Duodenal mucosa (tissue), 2 donors: ENCODE data around the gene SUB1.

Experiments used
- H3K27ac ChIP-seq: one replicate; pipeline ENCODE4 v1.7.0; 2013; ENCODE audit warnings: low read depth, low read length
- H3K27me3 ChIP-seq, 2 donors: one replicate each; pipeline ENCODE4 v1.7.0; 2013; ENCODE audit warnings: low read length in 2 of 2, control low read depth in 1 of 2; ENCODE audit not compliant: insufficient read depth in 2 of 2, control insufficient read depth in 1 of 2
- H3K36me3 ChIP-seq, 2 donors: one replicate each; pipeline ENCODE4 v1.7.0; 2013; ENCODE audit warnings: low read length in 2 of 2, control low read depth in 1 of 2; ENCODE audit not compliant: insufficient read depth in 2 of 2, control insufficient read depth in 1 of 2
- H3K4me1 ChIP-seq, 2 donors: one replicate each; pipeline ENCODE4 v1.7.0; 2013; ENCODE audit warnings: low read length in 2 of 2, control low read depth in 1 of 2; ENCODE audit not compliant: insufficient read depth in 2 of 2, control insufficient read depth in 1 of 2
- H3K4me3 ChIP-seq, 2 donors: one replicate each; pipeline ENCODE4 v1.7.0; 2013; ENCODE audit warnings: low read length in 2 of 2, low read depth in 1 of 2
- H3K9ac ChIP-seq, 2 donors: one replicate each; pipeline ENCODE4 v1.7.0; 2013; ENCODE audit warnings: low read length in 2 of 2, low read depth in 1 of 2
- H3K9me3 ChIP-seq, 2 donors: one replicate each; pipeline ENCODE4 v1.7.0; 2013; ENCODE audit warnings: low read length in 2 of 2, control low read depth in 1 of 2; ENCODE audit not compliant: control insufficient read depth in 1 of 2

Gene SUB1

GRCh38 chr5:32583582-32584232, 1.6 kb upstream of the SUB1 start:
- Histone ChIP-seq H3K9me3 (no peaks in the 10 kb centered on the region), H3K27me3 (no peaks in the 10 kb centered on the region), H3K27ac (no peak overlapping the region), H3K4me1 (peaks cover 25 to 31% of the 10 kb centered on the region in 2 donors), H3K9ac (no peak overlapping the region), H3K36me3 (no peaks in the 10 kb centered on the region), H3K4me3 (peak overlapping the region; percentile 4 to 26)

GRCh38 chr5:32584646-32585045, 711 bp upstream of the SUB1 start:
- no peaks in the 10 kb centered on the region for H3K9me3 ChIP-seq
- peak overlapping the region; percentile 33 to 94 for H3K4me3 ChIP-seq
- H3K27me3 ChIP-seq, result no peaks in the 10 kb centered on the region
- H3K27ac ChIP-seq, result no peak overlapping the region
- peaks cover 5% of the 10 kb centered on the region in 2 donors for H3K36me3 ChIP-seq
- H3K9ac ChIP-seq, result no peak overlapping the region
- peaks cover 25 to 31% of the 10 kb centered on the region in 2 donors for H3K4me1 ChIP-seq

GRCh38 chr5:32585122-32585445, 273 bp upstream of the SUB1 start:
- Histone ChIP-seq H3K9me3 (no peaks in the 10 kb centered on the region), H3K9ac (peak overlapping the region in 1 of 2 donors; percentile 90), H3K4me1 (peaks cover 25 to 31% of the 10 kb centered on the region in 2 donors), H3K36me3 (peaks cover 5 to 7% of the 10 kb centered on the region in 2 donors), H3K27ac (peak overlapping the region; percentile 98), H3K27me3 (no peaks in the 10 kb centered on the region), H3K4me3 (peak overlapping the region; percentile 94 to 95)

GRCh38 chr5:32586276-32586599, 881 bp downstream of the SUB1 start:
- H3K27ac ChIP-seq, result peak overlapping the region; percentile 98
- peak overlapping the region; percentile 79 to 90 for H3K9ac ChIP-seq
- no peaks in the 10 kb centered on the region for H3K9me3 ChIP-seq
- peaks cover 10 to 12% of the 10 kb centered on the region in 2 donors for H3K36me3 ChIP-seq
- peak overlapping the region; percentile 94 to 95 for H3K4me3 ChIP-seq
- peaks cover 25 to 31% of the 10 kb centered on the region in 2 donors for H3K4me1 ChIP-seq
- H3K27me3 ChIP-seq, result no peaks in the 10 kb centered on the region

GRCh38 chr5:32587067-32587551, 1.8 kb downstream of the SUB1 start:
- H3K9ac ChIP-seq, result peak overlapping the region in 1 of 2 donors; percentile 90
- H3K4me1 ChIP-seq, result peaks cover 25 to 31% of the 10 kb centered on the region in 2 donors
- H3K27me3 ChIP-seq, result no peaks in the 10 kb centered on the region
- H3K4me3 ChIP-seq, result peak overlapping the region; percentile 94 to 95
- H3K36me3 ChIP-seq, result peaks cover 16 to 21% of the 10 kb centered on the region in 2 donors
- no peak overlapping the region for H3K27ac ChIP-seq
- no peaks in the 10 kb centered on the region for H3K9me3 ChIP-seq

- no peaks in the 10 kb centered on the region for H3K27me3 ChIP-seq
- no peak overlapping the region for H3K9ac ChIP-seq
- H3K27ac ChIP-seq, result no peak overlapping the region
- peaks cover 31 to 40% of the 10 kb centered on the region in 2 donors for H3K36me3 ChIP-seq
- peaks cover 21 to 22% of the 10 kb centered on the region in 2 donors for H3K4me1 ChIP-seq
- H3K4me3 ChIP-seq, result no peak overlapping the region
- no peaks in the 10 kb centered on the region for H3K9me3 ChIP-seq
Observed at GRCh38 chr5:32589416-32589815, 4.1 kb downstream of the SUB1 start.

- H3K9ac ChIP-seq, result no peak overlapping the region
- H3K9me3 ChIP-seq, result no peaks in the 10 kb centered on the region
- H3K27ac ChIP-seq, result no peak overlapping the region
- H3K27me3 ChIP-seq, result no peaks in the 10 kb centered on the region
- peaks cover 14 to 18% of the 10 kb centered on the region in 2 donors for H3K4me1 ChIP-seq
- H3K4me3 ChIP-seq, result no peak overlapping the region
- H3K36me3 ChIP-seq, result peaks cover 39 to 45% of the 10 kb centered on the region in 2 donors
Observed at GRCh38 chr5:32589942-32590869, 4.8 kb downstream of the SUB1 start.

GRCh38 chr5:32595118-32595517, 9.8 kb downstream of the SUB1 start:
- no peaks in the 10 kb centered on the region for H3K27me3 ChIP-seq
- H3K27ac ChIP-seq, result no peak overlapping the region
- H3K4me1 ChIP-seq, result peaks cover 3 to 5% of the 10 kb centered on the region in 2 donors
- no peak overlapping the region for H3K4me3 ChIP-seq
- H3K9me3 ChIP-seq, result no peaks in the 10 kb centered on the region
- no peak overlapping the region for H3K9ac ChIP-seq
- H3K36me3 ChIP-seq, result peaks cover 38 to 65% of the 10 kb centered on the region in 2 donors

- Histone ChIP-seq H3K36me3 (peaks cover 31 to 55% of the 10 kb centered on the region in 2 donors), H3K27me3 (no peaks in the 10 kb centered on the region), H3K9ac (no peak overlapping the region), H3K4me3 (no peak overlapping the region), H3K27ac (no peak overlapping the region), H3K9me3 (no peaks in the 10 kb centered on the region), H3K4me1 (peaks cover 3 to 5% of the 10 kb centered on the region in 2 donors)
Observed at GRCh38 chr5:32597041-32597629, 11.8 kb downstream of the SUB1 start.
